Measurements from ENCODE around the gene TCN2. TPM values are rescaled to one million over a fixed set of nuclear protein-coding genes. Genes with fewer than 3 reads are reported as not detected.
"Not testable (repeated sequence)": the region's sequence is repeated elsewhere in the genome, so short reads cannot be mapped to it uniquely, and the experiment has no call there.

Gene TCN2
- total RNA-seq, 1 donor from 2014 or later: 22.3 TPM

DNA sequence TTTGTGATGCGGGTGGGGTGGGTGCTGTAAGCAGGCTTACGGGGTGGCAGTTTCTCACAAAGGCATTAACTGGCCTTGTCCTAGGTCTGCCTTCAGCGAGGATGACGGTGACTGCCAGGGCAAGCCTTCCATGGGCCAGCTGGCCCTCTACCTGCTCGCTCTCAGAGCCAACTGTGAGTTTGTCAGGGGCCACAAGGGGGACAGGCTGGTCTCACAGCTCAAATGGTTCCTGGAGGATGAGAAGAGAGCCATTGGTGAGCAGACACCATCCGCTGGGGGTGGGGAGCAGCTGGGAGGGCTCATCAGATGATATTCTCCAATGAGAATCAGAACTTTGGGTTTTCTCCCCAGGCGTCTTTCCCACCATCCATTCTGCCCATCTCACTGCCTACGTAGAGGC lies 5.8 kb downstream of the TCN2 start:
- peaks cover 9% of the 10 kb centered on the region for H3K36me3 Mint-ChIP-seq (ENCODE audit: insufficient read depth)
- H3K4me1 Mint-ChIP-seq (ENCODE audit: low read depth): peaks cover 3% of the 10 kb centered on the region
- H3K27ac Mint-ChIP-seq: no peak overlapping the region
- H3K9me3 Mint-ChIP-seq (ENCODE audit: low read depth): no peaks in the 10 kb centered on the region
- no peak overlapping the region for H3K4me3 Mint-ChIP-seq (ENCODE audit: low read depth)
- no peak for DNase-seq (ENCODE audit: low spot score, unreplicated experiment)
- no peaks in the 10 kb centered on the region for H3K27me3 Mint-ChIP-seq
- TF ChIP-seq, protein P1, sequence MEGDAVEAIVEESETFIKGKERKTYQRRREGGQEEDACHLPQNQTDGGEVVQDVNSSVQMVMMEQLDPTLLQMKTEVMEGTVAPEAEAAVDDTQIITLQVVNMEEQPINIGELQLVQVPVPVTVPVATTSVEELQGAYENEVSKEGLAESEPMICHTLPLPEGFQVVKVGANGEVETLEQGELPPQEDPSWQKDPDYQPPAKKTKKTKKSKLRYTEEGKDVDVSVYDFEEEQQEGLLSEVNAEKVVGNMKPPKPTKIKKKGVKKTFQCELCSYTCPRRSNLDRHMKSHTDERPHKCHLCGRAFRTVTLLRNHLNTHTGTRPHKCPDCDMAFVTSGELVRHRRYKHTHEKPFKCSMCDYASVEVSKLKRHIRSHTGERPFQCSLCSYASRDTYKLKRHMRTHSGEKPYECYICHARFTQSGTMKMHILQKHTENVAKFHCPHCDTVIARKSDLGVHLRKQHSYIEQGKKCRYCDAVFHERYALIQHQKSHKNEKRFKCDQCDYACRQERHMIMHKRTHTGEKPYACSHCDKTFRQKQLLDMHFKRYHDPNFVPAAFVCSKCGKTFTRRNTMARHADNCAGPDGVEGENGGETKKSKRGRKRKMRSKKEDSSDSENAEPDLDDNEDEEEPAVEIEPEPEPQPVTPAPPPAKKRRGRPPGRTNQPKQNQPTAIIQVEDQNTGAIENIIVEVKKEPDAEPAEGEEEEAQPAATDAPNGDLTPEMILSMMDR (IDR thresholded peaks at IDR 0.05; ENCODE audit: unreplicated experiment): no peak

DNA sequence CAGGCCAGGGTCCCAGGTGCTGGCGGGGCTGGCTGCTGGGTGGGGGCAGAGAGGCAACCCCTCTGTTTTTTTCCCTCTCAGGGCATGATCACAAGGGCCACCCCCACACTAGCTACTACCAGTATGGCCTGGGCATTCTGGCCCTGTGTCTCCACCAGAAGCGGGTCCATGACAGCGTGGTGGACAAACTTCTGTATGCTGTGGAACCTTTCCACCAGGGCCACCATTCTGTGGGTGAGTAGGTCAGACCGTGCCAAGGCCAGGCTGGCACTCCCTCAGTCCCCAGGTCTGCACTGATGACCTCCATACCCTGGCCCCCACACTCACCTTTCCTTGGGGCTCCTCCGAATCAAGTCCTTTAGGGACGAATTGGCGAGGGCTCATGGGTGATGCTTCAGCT lies 7.3 kb downstream of the TCN2 start:
- no peak for DNase-seq (ENCODE audit: low spot score, unreplicated experiment)
- H3K36me3 Mint-ChIP-seq (ENCODE audit: insufficient read depth): peaks cover 9% of the 10 kb centered on the region
- H3K27ac Mint-ChIP-seq: no peak overlapping the region
- TF ChIP-seq, protein P1 (IDR thresholded peaks at IDR 0.05; ENCODE audit: unreplicated experiment): no peak
- H3K27me3 Mint-ChIP-seq: no peaks in the 10 kb centered on the region
- no peak overlapping the region for H3K4me3 Mint-ChIP-seq (ENCODE audit: low read depth)
- no peaks in the 10 kb centered on the region for H3K4me1 Mint-ChIP-seq (ENCODE audit: low read depth)
- H3K9me3 Mint-ChIP-seq (ENCODE audit: low read depth): no peaks in the 10 kb centered on the region

DNA sequence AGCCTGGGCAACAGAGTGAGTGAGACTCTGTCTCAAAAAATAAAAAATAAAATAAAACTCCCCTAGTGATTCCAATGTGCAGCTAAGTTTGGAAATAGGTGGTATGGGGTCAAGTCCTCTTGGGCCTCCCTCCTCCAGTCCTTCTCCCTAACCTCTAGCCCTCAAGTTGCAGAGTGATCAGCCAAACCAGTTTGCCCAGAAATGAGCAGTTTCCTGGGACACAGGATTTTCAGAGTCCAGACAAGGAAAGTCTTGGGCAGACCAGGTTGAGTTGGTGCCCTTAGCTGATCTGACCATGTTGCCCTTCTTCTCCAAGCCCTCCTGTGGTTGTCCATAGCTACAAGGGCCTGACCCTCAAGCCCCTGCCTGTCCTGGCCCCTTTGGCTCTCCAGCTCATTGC lies 7.9 kb downstream of the TCN2 start:
- H3K27ac Mint-ChIP-seq: no peak overlapping the region
- DNase-seq (ENCODE audit: low spot score, unreplicated experiment): no peak
- H3K9me3 Mint-ChIP-seq (ENCODE audit: low read depth): no peaks in the 10 kb centered on the region
- no peak overlapping the region for H3K4me3 Mint-ChIP-seq (ENCODE audit: low read depth)
- no peaks in the 10 kb centered on the region for H3K27me3 Mint-ChIP-seq
- peaks cover 9% of the 10 kb centered on the region for H3K36me3 Mint-ChIP-seq (ENCODE audit: insufficient read depth)
- H3K4me1 Mint-ChIP-seq (ENCODE audit: low read depth): no peaks in the 10 kb centered on the region
- TF ChIP-seq, protein P1 (IDR thresholded peaks at IDR 0.05; ENCODE audit: unreplicated experiment): no peak

DNA sequence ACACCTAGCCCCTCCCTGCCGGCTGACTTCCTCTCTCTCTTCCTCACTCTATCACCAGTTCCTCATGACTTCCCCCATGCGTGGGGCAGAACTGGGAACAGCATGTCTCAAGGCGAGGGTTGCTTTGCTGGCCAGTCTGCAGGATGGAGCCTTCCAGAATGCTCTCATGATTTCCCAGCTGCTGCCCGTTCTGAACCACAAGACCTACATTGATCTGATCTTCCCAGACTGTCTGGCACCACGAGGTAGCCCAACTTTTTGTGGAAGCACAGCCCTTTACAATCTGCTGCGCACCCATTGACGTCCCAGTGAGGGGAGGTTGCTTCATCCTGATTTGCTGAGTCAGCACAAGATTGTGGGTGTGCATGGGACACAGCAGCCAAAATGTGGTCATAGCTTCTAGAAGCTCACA lies 8.6 kb downstream of the TCN2 start:
- H3K4me1 Mint-ChIP-seq (ENCODE audit: low read depth): no peaks in the 10 kb centered on the region
- TF ChIP-seq, protein P1 (IDR thresholded peaks at IDR 0.05; ENCODE audit: unreplicated experiment): no peak
- H3K27ac Mint-ChIP-seq: peak overlapping the region; percentile 87
- H3K36me3 Mint-ChIP-seq (ENCODE audit: insufficient read depth): peaks cover 9% of the 10 kb centered on the region
- DNase-seq (ENCODE audit: low spot score, unreplicated experiment): no peak
- no peaks in the 10 kb centered on the region for H3K9me3 Mint-ChIP-seq (ENCODE audit: low read depth)
- H3K4me3 Mint-ChIP-seq (ENCODE audit: low read depth): no peak overlapping the region
- H3K27me3 Mint-ChIP-seq: no peaks in the 10 kb centered on the region

DNA sequence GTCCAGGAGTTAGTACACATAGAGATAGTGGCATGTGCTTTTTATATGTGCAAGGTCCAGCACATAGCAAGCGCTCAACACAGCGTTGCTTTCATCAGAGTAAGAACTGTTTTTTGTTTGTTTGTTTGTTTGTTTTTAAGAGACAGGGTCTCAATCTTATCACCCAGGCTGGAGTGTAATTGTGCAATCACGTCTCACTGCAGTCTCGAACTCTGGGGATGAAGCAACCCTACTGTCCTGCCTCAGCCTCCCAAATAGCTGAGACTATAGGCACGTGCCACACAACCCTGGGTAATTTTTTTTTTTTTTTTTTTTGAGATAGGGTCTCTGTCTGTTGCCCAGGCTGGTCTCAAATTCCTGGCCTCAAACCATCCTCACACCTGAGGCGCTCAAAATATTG lies 10.8 kb downstream of the TCN2 start:
- Mint-ChIP-seq H3K4me1 (ENCODE audit: low read depth) (no peaks in the 10 kb centered on the region), H3K4me3 (ENCODE audit: low read depth) (no peak overlapping the region), H3K27ac (no peak overlapping the region), H3K27me3 (no peaks in the 10 kb centered on the region), H3K36me3 (ENCODE audit: insufficient read depth) (peaks cover 10% of the 10 kb centered on the region), H3K9me3 (ENCODE audit: low read depth) (no peaks in the 10 kb centered on the region)
- TF ChIP-seq, protein P1 (IDR thresholded peaks at IDR 0.05; ENCODE audit: unreplicated experiment): no peak
- DNase-seq (ENCODE audit: low spot score, unreplicated experiment): no peak

DNA sequence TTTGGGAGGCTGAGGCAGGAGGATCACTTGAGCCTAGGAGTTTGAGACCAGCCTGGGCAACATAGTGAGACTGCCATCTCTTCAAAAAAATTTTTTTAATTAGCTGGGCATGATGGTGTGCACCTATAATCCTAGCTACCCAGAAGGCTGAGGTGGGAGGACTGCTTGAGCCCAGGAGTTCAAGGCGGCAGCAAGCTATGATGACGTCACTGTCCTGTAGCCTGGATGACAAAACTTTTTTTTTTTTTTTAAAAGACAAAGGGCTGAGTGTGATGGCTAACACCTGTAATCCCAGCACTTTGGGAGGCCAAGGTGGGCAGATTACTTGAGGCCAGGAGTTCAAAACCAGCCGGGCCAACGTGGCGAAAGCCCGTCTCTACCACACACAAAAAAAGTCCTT lies 12.9 kb downstream of the TCN2 start:
- H3K9me3 Mint-ChIP-seq (ENCODE audit: low read depth); H3K27ac Mint-ChIP-seq; H3K27me3 Mint-ChIP-seq; H3K4me1 Mint-ChIP-seq (ENCODE audit: low read depth); H3K36me3 Mint-ChIP-seq (ENCODE audit: insufficient read depth); DNase-seq (ENCODE audit: low spot score, unreplicated experiment); H3K4me3 Mint-ChIP-seq (ENCODE audit: low read depth): not testable (repeated sequence)
